ENCODE results near the gene STC2. TPM values are rescaled to one million over a fixed set of nuclear protein-coding genes. Genes with fewer than 3 reads are reported as not detected.

STC2 gene
- polyA plus RNA-seq, 2 of the 4 experiments (the other 2 are of a cell fraction), result 45.2 to 46.1 TPM

GRCh38 chr5:173327948-173328843, at the start of gene STC2 (continued):
- no peak for TF ChIP-seq RNF2 (IDR thresholded peaks at IDR 0.05; ENCODE audit: borderline replicate concordance, low read depth)
- TF ChIP-seq, protein P1, sequence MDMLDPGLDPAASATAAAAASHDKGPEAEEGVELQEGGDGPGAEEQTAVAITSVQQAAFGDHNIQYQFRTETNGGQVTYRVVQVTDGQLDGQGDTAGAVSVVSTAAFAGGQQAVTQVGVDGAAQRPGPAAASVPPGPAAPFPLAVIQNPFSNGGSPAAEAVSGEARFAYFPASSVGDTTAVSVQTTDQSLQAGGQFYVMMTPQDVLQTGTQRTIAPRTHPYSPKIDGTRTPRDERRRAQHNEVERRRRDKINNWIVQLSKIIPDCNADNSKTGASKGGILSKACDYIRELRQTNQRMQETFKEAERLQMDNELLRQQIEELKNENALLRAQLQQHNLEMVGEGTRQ (IDR thresholded peaks at IDR 0.05), result peak; percentile 68
- TF ChIP-seq SMC3 (IDR thresholded peaks at IDR 0.05), result peak; percentile 3; the same call in 1 of the 3 replicates
- TF ChIP-seq, protein P2, sequence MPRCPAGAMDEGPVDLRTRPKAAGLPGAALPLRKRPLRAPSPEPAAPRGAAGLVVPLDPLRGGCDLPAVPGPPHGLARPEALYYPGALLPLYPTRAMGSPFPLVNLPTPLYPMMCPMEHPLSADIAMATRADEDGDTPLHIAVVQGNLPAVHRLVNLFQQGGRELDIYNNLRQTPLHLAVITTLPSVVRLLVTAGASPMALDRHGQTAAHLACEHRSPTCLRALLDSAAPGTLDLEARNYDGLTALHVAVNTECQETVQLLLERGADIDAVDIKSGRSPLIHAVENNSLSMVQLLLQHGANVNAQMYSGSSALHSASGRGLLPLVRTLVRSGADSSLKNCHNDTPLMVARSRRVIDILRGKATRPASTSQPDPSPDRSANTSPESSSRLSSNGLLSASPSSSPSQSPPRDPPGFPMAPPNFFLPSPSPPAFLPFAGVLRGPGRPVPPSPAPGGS (IDR thresholded peaks at IDR 0.05), result peak; percentile 63; the same call in 2 of the 3 replicates
- TF ChIP-seq KDM5A (IDR thresholded peaks at IDR 0.05), result no peak
- no peak for TF ChIP-seq FOXS1 (CRISPR knock-in tag; IDR thresholded peaks at IDR 0.05)
- TF ChIP-seq PHF8 (IDR thresholded peaks at IDR 0.05; ENCODE audit: borderline replicate concordance, low read depth), result no peak
- TF ChIP-seq MAZ (IDR thresholded peaks at IDR 0.05; ENCODE audit: borderline replicate concordance, low read depth, low read length), result no peak
- TF ChIP-seq FOSL2 (IDR thresholded peaks at IDR 0.05), result no peak
- TF ChIP-seq FOSL2 (CRISPR knock-in tag; IDR thresholded peaks at IDR 0.05), result no peak
- TF ChIP-seq CHD2 (IDR thresholded peaks at IDR 0.05; ENCODE audit: low read length, partially characterized antibody), result no peak
- no peak for TF ChIP-seq NFE2L2 (conservative IDR thresholded peaks at IDR 0.05; ENCODE audit: low read length)
- no peak for TF ChIP-seq FOSB (CRISPR knock-in tag; IDR thresholded peaks at IDR 0.05)
- TF ChIP-seq, protein P3, sequence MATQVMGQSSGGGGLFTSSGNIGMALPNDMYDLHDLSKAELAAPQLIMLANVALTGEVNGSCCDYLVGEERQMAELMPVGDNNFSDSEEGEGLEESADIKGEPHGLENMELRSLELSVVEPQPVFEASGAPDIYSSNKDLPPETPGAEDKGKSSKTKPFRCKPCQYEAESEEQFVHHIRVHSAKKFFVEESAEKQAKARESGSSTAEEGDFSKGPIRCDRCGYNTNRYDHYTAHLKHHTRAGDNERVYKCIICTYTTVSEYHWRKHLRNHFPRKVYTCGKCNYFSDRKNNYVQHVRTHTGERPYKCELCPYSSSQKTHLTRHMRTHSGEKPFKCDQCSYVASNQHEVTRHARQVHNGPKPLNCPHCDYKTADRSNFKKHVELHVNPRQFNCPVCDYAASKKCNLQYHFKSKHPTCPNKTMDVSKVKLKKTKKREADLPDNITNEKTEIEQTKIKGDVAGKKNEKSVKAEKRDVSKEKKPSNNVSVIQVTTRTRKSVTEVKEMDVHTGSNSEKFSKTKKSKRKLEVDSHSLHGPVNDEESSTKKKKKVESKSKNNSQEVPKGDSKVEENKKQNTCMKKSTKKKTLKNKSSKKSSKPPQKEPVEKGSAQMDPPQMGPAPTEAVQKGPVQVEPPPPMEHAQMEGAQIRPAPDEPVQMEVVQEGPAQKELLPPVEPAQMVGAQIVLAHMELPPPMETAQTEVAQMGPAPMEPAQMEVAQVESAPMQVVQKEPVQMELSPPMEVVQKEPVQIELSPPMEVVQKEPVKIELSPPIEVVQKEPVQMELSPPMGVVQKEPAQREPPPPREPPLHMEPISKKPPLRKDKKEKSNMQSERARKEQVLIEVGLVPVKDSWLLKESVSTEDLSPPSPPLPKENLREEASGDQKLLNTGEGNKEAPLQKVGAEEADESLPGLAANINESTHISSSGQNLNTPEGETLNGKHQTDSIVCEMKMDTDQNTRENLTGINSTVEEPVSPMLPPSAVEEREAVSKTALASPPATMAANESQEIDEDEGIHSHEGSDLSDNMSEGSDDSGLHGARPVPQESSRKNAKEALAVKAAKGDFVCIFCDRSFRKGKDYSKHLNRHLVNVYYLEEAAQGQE (IDR thresholded peaks at IDR 0.05), result no peak
- TF ChIP-seq SREBF2 (IDR thresholded peaks at IDR 0.05), result no peak
- no peak for TF ChIP-seq EHMT2 (IDR thresholded peaks at IDR 0.05; ENCODE audit: low read depth)
- no peak for TF ChIP-seq HMGXB4 (CRISPR knock-in tag; IDR thresholded peaks at IDR 0.05; ENCODE audit: borderline replicate concordance)
- TF ChIP-seq RAD21 (conservative IDR thresholded peaks at IDR 0.05 in 1 of 2, IDR thresholded peaks at IDR 0.05 in 1 of 2), result no peak
- TF ChIP-seq POLR2A (IDR thresholded peaks at IDR 0.05; ENCODE audit: low read length), result peak; percentile 59
- peak; percentile 3; the same call in 1 of the 2 replicates for TF ChIP-seq GATA3 (IDR thresholded peaks at IDR 0.05; ENCODE audit: borderline replicate concordance)
- no peak for TF ChIP-seq RARB (CRISPR knock-in tag; IDR thresholded peaks at IDR 0.05)
- TF ChIP-seq JUNB (IDR thresholded peaks at IDR 0.05), result no peak

All from A549 (cell line).